C4-2B (cell line): Measurements from ENCODE around the gene CIART.

ENCODE experiments used
- CTCF ChIP-seq: fragments of 450-650 bp; conservative IDR thresholded peaks from 2 replicates; pipeline ENCODE4 v1.5.1; 2017; ENCODE audit warnings: mild to moderate bottlenecking
- ZFX ChIP-seq: fragments of 450-650 bp; IDR thresholded peaks from 2 replicates; pipeline ENCODE4 v1.6.1; 2017

- TF ChIP-seq CTCF (no peak; the same call in 1 of the 2 replicates), ZFX (no peak)
Measured at GRCh38 chr1:150236614-150237100, 45.7 kb upstream of the CIART start.
